ENCODE measurements around the gene ARMC8.

Gene ARMC8

DNA sequence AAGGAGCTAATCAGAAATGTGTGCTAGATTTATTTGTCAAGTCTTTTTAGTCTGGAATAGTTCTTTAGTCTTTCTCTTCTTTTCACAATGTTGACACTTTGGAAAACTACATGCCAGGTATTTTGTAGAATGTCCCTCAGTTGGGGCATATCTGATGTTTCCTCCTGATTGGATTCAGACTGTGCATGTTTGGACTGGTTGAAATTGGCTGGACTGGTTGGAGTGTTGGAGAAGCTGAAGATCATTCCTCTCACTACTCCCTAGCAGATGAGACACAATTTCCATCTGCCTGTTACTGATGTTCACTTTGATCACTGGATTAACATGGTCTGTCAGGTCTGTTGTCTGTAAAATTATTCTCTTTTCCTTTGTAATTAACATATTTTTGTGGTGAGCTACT, 138.9 kb downstream of the ARMC8 start:
- H3K27me3 ChIP-seq (replicated peaks in 2 of 5; ENCODE audit: control insufficient read depth in 4 of 5, insufficient read depth in 5 of 5, low read length in 4 of 5), result no peaks in the 10 kb centered on the region
- CTCF ChIA-PET, result interaction anchor here (0.7 kb wide), 1 partner anchor 13 kb away, joined by 3 read pairs; no protein-coding TSS in a partner anchor
- no peak overlapping the region for H3K27ac ChIP-seq (ENCODE audit: insufficient read depth in 1 of 2, low read depth in 1 of 2, low read length in 2 of 2, poor library complexity in 1 of 2, severe bottlenecking in 2 of 2)
- no peak for DNase-seq
- no peaks in the 10 kb centered on the region for H3K36me3 ChIP-seq (ENCODE audit: control insufficient read depth in 4 of 4, insufficient read depth in 4 of 4, low read length in 3 of 4)
- H3K9me3 ChIP-seq (ENCODE audit: control extremely low read depth in 1 of 5, control insufficient read depth in 4 of 5, insufficient read depth in 2 of 5, low read depth in 1 of 5, low read length in 4 of 5), result no peaks in the 10 kb centered on the region
- POLR2A ChIA-PET, result no interaction called here
- H3K4me3 ChIP-seq (ENCODE audit: control insufficient read depth in 1 of 7, extremely low read depth in 1 of 7, insufficient read depth in 4 of 7, low read depth in 2 of 7, low read length in 6 of 7), result no peak overlapping the region
- H3K4me1 ChIP-seq (ENCODE audit: control extremely low read depth in 1 of 4, control insufficient read depth in 4 of 4, insufficient read depth in 4 of 4, low read length in 3 of 4), result peaks cover 5 to 29% (median 19%) of the 10 kb centered on the region in 4 experiments

DNA sequence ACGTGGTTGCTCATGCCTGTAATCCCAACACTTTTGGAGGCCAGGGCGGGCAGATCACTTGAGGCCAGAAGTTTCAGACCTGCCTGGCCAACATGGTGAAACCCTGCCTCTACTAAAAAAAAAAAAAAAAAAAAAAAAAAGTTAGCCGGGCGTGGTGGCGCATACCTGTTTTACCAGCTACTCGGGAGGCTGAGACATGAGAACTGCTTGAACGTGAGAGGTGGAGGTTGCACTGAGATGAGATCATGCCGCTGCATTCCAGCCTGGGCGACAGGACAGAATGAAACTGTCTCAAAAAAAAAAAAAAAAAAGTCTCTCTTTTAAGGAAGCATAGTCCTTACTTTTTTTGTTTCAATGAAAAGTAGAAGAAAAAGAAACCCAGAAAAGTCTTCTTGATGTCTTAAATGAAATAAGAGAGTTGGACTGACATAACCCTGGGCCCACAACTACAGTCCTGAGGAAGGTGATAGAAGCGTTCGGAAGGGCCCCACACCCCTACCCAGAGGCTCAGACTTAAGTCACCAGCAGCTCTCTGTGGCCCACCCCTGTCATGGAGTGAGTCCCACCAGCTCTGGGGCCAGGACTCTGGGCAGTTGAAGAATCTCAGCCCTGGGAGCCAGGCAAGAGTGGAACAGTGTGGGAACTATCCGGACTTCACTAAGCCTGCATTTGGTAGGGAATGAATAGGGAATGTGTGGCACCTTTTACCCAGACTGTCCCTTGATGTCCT, 139.9 kb downstream of the ARMC8 start:
- Histone ChIP-seq H3K27ac (ENCODE audit: insufficient read depth in 1 of 2, low read depth in 1 of 2, low read length in 2 of 2, poor library complexity in 1 of 2, severe bottlenecking in 2 of 2) (no peak overlapping the region), H3K4me1 (ENCODE audit: control extremely low read depth in 1 of 4, control insufficient read depth in 4 of 4, insufficient read depth in 4 of 4, low read length in 3 of 4) (peaks cover 5 to 29% (median 19%) of the 10 kb centered on the region in 4 experiments), H3K27me3 (replicated peaks in 2 of 5; ENCODE audit: control insufficient read depth in 4 of 5, insufficient read depth in 5 of 5, low read length in 4 of 5) (no peaks in the 10 kb centered on the region), H3K9me3 (ENCODE audit: control extremely low read depth in 1 of 5, control insufficient read depth in 4 of 5, insufficient read depth in 2 of 5, low read depth in 1 of 5, low read length in 4 of 5) (no peaks in the 10 kb centered on the region), H3K4me3 (ENCODE audit: control insufficient read depth in 1 of 7, extremely low read depth in 1 of 7, insufficient read depth in 4 of 7, low read depth in 2 of 7, low read length in 6 of 7) (no peak overlapping the region), H3K36me3 (ENCODE audit: control insufficient read depth in 4 of 4, insufficient read depth in 4 of 4, low read length in 3 of 4) (no peaks in the 10 kb centered on the region)
- DNase-seq, result no peak
- WGBS (ENCODE audit: insufficient coverage), result 98% methylated on average over 6 of the region's 12 CpGs
- POLR2A ChIA-PET, result no interaction called here
- CTCF ChIA-PET, result interaction anchor here (0.8 kb wide), 1 partner anchor 11 kb away, joined by 3 read pairs; no protein-coding TSS in a partner anchor

DNA sequence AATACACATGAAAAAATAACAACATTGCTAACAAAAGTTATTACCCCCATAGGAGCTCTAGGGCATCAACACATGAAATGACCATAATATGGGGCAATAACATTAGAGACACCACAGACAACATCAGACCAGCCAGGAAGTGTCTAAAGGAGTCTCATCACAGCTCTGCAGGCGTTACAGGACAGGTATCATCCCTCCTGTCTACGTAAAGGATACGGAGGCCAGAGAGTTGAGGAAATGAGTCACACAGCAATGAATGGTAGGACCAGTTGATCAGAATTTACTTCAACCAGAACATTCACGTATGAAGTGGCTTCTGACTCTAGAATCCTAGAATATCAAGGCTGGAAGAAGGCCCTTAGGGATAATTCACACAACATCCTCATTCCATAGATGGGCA, 140.7 kb downstream of the ARMC8 start:
- Histone ChIP-seq H3K27me3 (replicated peaks in 2 of 5; ENCODE audit: control insufficient read depth in 4 of 5, insufficient read depth in 5 of 5, low read length in 4 of 5) (no peaks in the 10 kb centered on the region), H3K9me3 (ENCODE audit: control extremely low read depth in 1 of 5, control insufficient read depth in 4 of 5, insufficient read depth in 2 of 5, low read depth in 1 of 5, low read length in 4 of 5) (no peaks in the 10 kb centered on the region), H3K36me3 (ENCODE audit: control insufficient read depth in 4 of 4, insufficient read depth in 4 of 4, low read length in 3 of 4) (no peaks in the 10 kb centered on the region), H3K4me3 (ENCODE audit: control insufficient read depth in 1 of 7, extremely low read depth in 1 of 7, insufficient read depth in 4 of 7, low read depth in 2 of 7, low read length in 6 of 7) (no peak overlapping the region), H3K27ac (ENCODE audit: insufficient read depth in 1 of 2, low read depth in 1 of 2, low read length in 2 of 2, poor library complexity in 1 of 2, severe bottlenecking in 2 of 2) (no peak overlapping the region), H3K4me1 (ENCODE audit: control extremely low read depth in 1 of 4, control insufficient read depth in 4 of 4, insufficient read depth in 4 of 4, low read length in 3 of 4) (peaks cover 5 to 24% (median 17%) of the 10 kb centered on the region in 4 experiments)
- ChIA-PET POLR2A (no interaction called here), CTCF (interaction anchor here (0.8 to 1.7 kb wide), 5 partner anchors 12 to 90 kb away, joined by 3 to 10 read pairs (median 4); no protein-coding TSS in a partner anchor)
- whole genome bisulfite sequencing (ENCODE audit: insufficient coverage), result 73% methylated on average over 3 of the region's 4 CpGs
- DNase-seq, result no peak

DNA sequence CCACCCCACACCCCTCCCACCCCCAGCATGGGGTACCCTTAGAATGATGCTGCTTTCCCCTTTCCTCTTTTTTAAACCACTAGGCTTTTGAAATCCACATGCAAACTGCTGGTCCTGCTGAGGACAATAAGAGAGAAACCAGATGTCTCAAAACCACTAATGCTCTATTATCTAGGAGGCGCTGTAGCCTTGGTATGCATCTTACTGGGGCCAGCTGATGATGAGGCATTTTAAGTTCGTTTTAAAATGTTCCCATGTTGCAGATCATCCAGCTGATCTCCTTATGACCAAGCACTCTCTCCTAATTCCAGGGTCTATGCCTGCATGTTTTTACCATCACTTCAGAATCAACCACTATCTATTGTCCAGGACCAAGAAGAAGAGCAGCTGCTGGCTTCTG, 141.2 kb downstream of the ARMC8 start:
- CTCF ChIA-PET, result interaction anchor here (0.7 to 1.7 kb wide), 8 partner anchors 14 to 119 kb away, joined by 3 to 10 read pairs (median 3); no protein-coding TSS in a partner anchor
- Histone ChIP-seq H3K9me3 (ENCODE audit: control extremely low read depth in 1 of 5, control insufficient read depth in 4 of 5, insufficient read depth in 2 of 5, low read depth in 1 of 5, low read length in 4 of 5) (no peaks in the 10 kb centered on the region), H3K27me3 (replicated peaks in 2 of 5; ENCODE audit: control insufficient read depth in 4 of 5, insufficient read depth in 5 of 5, low read length in 4 of 5) (no peaks in the 10 kb centered on the region), H3K4me3 (ENCODE audit: control insufficient read depth in 1 of 7, extremely low read depth in 1 of 7, insufficient read depth in 4 of 7, low read depth in 2 of 7, low read length in 6 of 7) (peak overlapping the region in 4 of 7 experiments; percentile 67 to 91 (median 81)), H3K27ac (ENCODE audit: insufficient read depth in 1 of 2, low read depth in 1 of 2, low read length in 2 of 2, poor library complexity in 1 of 2, severe bottlenecking in 2 of 2) (no peak overlapping the region), H3K4me1 (ENCODE audit: control extremely low read depth in 1 of 4, control insufficient read depth in 4 of 4, insufficient read depth in 4 of 4, low read length in 3 of 4) (peaks cover 5 to 24% (median 16%) of the 10 kb centered on the region in 4 experiments), H3K36me3 (ENCODE audit: control insufficient read depth in 4 of 4, insufficient read depth in 4 of 4, low read length in 3 of 4) (no peaks in the 10 kb centered on the region)
- 67% methylated on average over 1 of the region's 2 CpGs for WGBS (ENCODE audit: insufficient coverage)
- POLR2A ChIA-PET, result no interaction called here
- DNase-seq, result peak in 2 of 3 donors; percentile 16 to 22

DNA sequence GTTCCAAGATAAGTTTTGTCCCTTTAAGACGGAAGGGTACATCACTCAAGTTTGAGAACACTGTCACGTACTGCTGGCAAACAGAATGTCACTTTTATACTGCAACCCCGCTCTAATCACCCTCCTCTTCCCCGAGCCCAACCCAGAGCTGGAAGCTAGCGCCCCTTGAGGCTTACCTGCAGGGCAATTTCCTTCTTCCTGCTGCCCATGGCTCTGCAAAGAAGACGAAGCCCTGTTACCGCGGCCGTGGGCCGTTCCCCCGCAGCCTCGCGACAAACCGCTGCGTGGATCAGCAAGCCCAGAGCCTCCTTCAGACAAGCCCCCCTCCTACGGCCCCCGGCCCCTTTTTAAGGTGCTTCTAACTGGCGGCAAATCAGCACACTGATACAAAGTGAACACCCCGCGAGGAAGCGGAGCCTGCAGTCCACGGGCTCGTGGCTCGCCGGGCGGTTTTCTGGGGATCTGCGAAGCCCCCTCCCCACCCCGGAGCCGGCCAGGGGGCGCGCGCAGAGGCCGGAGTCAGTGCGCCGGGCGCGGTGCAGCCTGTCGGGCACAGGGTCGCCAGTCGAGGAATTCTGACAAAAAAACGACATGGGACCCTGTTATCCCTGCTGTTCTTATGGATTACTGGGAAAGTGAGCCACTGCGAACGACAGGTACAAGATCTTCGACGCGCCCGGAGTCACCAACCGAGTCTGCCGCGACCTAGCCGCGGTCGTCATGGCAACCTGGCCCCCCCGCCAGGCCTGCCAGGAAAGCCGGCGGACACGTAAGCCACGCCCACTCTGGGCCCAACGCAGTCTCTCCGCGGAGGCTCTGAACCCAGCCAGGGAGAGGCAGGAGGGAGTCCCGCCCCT, 142.3 kb downstream of the ARMC8 start, which contains the start of gene NME9:
Gene NME9, minus strand, starts transcription at position 725 of the 857 bp plus-strand sequence. Its CDS starts 516 bp downstream, at position 209.
- Histone ChIP-seq H3K9me3 (ENCODE audit: control extremely low read depth in 1 of 5, control insufficient read depth in 4 of 5, insufficient read depth in 2 of 5, low read depth in 1 of 5, low read length in 4 of 5) (no peaks in the 10 kb centered on the region), H3K4me3 (ENCODE audit: control insufficient read depth in 1 of 7, extremely low read depth in 1 of 7, insufficient read depth in 4 of 7, low read depth in 2 of 7, low read length in 6 of 7) (peak within 1 kb of the TSS; percentile 67 to 91 (median 79)), H3K27ac (ENCODE audit: insufficient read depth in 1 of 2, low read depth in 1 of 2, low read length in 2 of 2, poor library complexity in 1 of 2, severe bottlenecking in 2 of 2) (peak within 1 kb of the TSS; percentile 1 to 63), H3K4me1 (ENCODE audit: control extremely low read depth in 1 of 4, control insufficient read depth in 4 of 4, insufficient read depth in 4 of 4, low read length in 3 of 4) (peaks cover 5 to 20% (median 16%) of the 10 kb centered on the region in 4 experiments), H3K27me3 (replicated peaks in 2 of 5; ENCODE audit: control insufficient read depth in 4 of 5, insufficient read depth in 5 of 5, low read length in 4 of 5) (no peaks in the 10 kb centered on the region), H3K36me3 (ENCODE audit: control insufficient read depth in 4 of 4, insufficient read depth in 4 of 4, low read length in 3 of 4) (no peaks in the 10 kb centered on the region)
- POLR2A ChIA-PET, result no interaction called here
- peak; percentile 92 to 95 (median 95) for DNase-seq
- CTCF ChIA-PET, result interaction anchor here (0.7 to 1.7 kb wide), 8 partner anchors 9 to 120 kb away, joined by 3 to 10 read pairs (median 3); no protein-coding TSS in a partner anchor
- 0% methylated on average over 46 of the region's 62 CpGs for WGBS (ENCODE audit: insufficient coverage)

DNA sequence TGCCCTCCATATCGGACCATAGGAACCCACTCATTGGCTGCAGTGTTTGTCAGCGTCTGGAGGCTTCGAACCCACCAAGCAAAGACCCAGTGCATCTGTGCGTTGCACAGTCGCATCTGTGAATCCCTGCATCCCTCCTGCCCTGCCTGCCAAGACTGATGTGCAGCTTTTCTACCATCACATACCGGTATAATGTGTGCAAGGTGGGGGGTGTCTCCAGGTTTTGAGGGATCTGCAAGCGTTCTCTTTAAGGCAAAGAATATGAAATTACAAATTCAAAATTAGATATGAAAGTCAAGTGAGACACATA, 142.8 kb downstream of the ARMC8 start:
- CTCF ChIA-PET, result interaction anchor here (1.1 to 7.1 kb wide), 4 partner anchors 9 to 144 kb away, joined by 3 to 65 read pairs (median 6); partner anchors contain the start of genes ARMC8 and MRAS
- Histone ChIP-seq H3K27ac (ENCODE audit: insufficient read depth in 1 of 2, low read depth in 1 of 2, low read length in 2 of 2, poor library complexity in 1 of 2, severe bottlenecking in 2 of 2) (no peak overlapping the region), H3K4me1 (ENCODE audit: control extremely low read depth in 1 of 4, control insufficient read depth in 4 of 4, insufficient read depth in 4 of 4, low read length in 3 of 4) (peaks cover 5 to 18% (median 16%) of the 10 kb centered on the region in 4 experiments), H3K36me3 (ENCODE audit: control insufficient read depth in 4 of 4, insufficient read depth in 4 of 4, low read length in 3 of 4) (no peaks in the 10 kb centered on the region), H3K9me3 (ENCODE audit: control extremely low read depth in 1 of 5, control insufficient read depth in 4 of 5, insufficient read depth in 2 of 5, low read depth in 1 of 5, low read length in 4 of 5) (no peaks in the 10 kb centered on the region), H3K27me3 (replicated peaks in 2 of 5; ENCODE audit: control insufficient read depth in 4 of 5, insufficient read depth in 5 of 5, low read length in 4 of 5) (no peaks in the 10 kb centered on the region), H3K4me3 (ENCODE audit: control insufficient read depth in 1 of 7, extremely low read depth in 1 of 7, insufficient read depth in 4 of 7, low read depth in 2 of 7, low read length in 6 of 7) (peak overlapping the region in 6 of 7 experiments; percentile 67 to 91 (median 81))
- WGBS (ENCODE audit: insufficient coverage), result 0% methylated on average over 3 of the region's 7 CpGs
- DNase-seq, result no peak
- POLR2A ChIA-PET, result no interaction called here

Measured in common myeloid progenitor, CD34-positive (primary cell).